GM20431 (cell line): Measurements from ENCODE around the gene PLA2R1.

ENCODE experiments used
- in situ Hi-C: fragments of 300-500 bp; cut with MseI, MboI; formaldehyde crosslinking; loops from one replicate; pipeline ENCODE4 v1.15.0; 2020; ENCODE audit warnings: low sequenced_read_pairs; ENCODE audit not compliant: unreplicated experiment

PLA2R1 gene

GRCh38 chr2:160035125-160035524 lies 27.3 kb downstream of the PLA2R1 start:
- in situ Hi-C loops = no loop called here

DNA sequence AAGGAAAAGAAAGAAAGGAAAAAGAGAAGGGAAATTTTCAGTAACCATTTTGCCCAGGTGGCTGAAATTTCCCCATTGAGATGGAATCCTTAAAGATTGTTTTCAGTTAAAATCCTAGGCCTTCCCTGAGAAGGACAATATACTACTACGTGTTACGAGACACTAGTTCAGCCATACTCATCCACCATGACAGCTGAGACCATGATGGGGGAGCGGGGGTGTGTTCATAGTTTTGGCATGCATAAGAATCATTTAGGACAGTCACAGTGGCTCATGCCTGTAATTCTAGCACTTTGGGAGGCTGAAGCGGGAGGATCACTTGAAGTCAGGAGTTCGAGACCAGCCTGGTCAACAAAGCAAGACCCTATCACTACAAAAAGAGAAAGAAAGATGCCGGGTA lies 28.0 kb downstream of the PLA2R1 start:
- in situ Hi-C loops = no loop called here

DNA sequence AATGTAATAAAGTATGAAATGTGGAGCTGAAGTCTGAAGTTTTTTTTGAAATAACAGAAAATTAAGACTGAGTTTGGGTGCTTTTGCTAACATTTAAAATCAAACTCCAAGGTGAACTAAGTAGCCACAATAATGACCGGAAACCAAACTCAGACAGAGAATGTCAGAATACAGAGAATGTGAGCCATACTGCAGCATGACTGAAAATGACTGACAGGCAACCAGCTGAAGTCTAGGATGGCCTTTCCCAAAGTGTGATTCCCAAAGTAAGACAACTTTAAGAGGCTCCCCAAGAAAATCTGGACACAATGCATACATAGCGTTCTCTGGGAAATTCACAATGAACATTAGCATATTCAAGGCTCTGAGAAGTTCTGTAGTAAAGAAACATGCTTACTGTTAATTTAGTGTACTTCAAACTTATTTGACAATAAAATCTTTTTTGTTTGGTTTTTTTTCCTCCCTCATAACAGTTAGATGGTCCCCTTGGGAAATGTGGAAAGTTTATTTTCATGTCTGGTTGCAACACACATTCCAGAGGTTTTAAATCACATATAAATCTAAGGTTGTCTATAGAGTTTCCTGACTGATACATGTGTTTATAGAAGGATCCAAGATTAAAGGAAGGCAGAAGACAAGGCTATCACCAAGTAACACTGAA lies 28.6 kb downstream of the PLA2R1 start:
- in situ Hi-C loops = no loop called here

DNA sequence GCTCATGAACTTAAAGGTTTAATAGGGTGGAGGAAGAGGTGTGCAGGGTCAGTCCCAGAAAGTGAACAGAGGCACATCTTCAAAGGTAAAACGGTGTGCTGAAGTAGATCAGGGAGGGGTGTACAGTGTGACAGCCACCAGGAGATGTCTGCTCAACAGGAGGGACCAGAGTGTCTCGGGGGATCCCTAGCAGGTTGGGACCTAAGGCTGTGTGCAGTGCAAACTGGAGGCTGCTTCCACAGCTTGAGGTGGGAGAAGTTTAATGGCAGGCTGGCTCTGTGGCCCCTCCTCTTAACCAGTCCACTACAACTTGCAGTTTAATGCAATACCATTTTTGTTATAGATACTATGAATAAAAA lies 33.2 kb downstream of the PLA2R1 start:
- in situ Hi-C loops = no loop called here

GRCh38 chr2:160028431-160029269 lies 33.8 kb downstream of the PLA2R1 start:
- in situ Hi-C loops = no loop called here

GRCh38 chr2:160022162-160022561 lies 40.3 kb downstream of the PLA2R1 start:
- in situ Hi-C loops = no loop called here

GRCh38 chr2:160019374-160020090 lies 42.9 kb downstream of the PLA2R1 start:
- in situ Hi-C loops = no loop called here

- in situ Hi-C loops = no loop called here
Measured at GRCh38 chr2:160015746-160016145, 46.7 kb downstream of the PLA2R1 start.

GRCh38 chr2:160014227-160014626 lies 48.2 kb downstream of the PLA2R1 start:
- in situ Hi-C loops = no loop called here

- in situ Hi-C loops = no loop called here
Measured at GRCh38 chr2:160010361-160011145, 51.9 kb downstream of the PLA2R1 start.

GRCh38 chr2:160007111-160007510 lies 55.3 kb downstream of the PLA2R1 start:
- in situ Hi-C loops = no loop called here

- in situ Hi-C loops = no loop called here
Measured at GRCh38 chr2:160006475-160006874, 55.9 kb downstream of the PLA2R1 start.

- in situ Hi-C loops = no loop called here
Measured at GRCh38 chr2:160005908-160006307, 56.5 kb downstream of the PLA2R1 start.

GRCh38 chr2:160005476-160005875 lies 56.9 kb downstream of the PLA2R1 start:
- in situ Hi-C loops = no loop called here

DNA sequence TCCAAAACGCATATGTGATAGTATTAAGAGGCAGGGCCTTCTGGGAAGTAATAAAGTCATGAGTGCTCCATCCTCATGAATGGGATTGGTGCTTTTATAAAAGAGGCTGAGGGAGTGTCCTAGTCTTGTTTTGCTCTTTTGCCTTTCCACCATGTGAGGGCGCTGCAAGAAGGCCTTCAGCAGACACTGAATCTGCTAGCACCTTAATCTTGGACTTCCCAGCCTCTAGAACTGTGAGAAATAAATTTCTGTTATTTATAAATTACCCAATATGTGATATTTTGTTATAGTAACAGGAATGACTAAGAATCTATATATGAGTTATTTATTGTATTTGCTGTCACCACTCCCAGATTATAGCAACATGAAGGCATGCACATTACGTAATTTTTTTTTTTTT lies 63.5 kb downstream of the PLA2R1 start:
- in situ Hi-C loops = no loop called here

- in situ Hi-C loops = no loop called here
Measured at GRCh38 chr2:159998243-159998642, 64.2 kb downstream of the PLA2R1 start.

GRCh38 chr2:159996792-159997546 lies 65.4 kb downstream of the PLA2R1 start:
- in situ Hi-C loops = no loop called here

- in situ Hi-C loops = no loop called here
Measured at GRCh38 chr2:159995038-159995437, 67.4 kb downstream of the PLA2R1 start.

DNA sequence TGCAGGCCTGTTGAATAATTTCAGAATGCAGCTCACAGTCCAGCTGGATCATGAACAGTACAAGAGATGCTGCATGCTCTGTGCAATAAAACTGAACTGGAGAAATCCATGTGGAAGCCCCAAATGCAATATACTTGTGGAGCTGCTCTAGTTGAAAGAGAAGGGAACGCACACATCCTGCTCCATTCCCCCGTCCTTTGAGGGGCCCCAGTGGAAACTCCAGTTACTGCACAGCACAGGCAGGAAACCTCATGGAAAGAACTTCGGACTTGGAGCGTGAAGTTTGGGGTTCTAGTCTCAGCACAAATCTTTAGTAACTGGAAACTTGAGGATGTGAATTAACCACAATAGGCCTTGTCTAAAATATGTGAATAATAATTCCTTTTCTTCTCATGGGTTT lies 73.2 kb downstream of the PLA2R1 start:
- in situ Hi-C loops = no loop called here
